GM12891 (cell line): ENCODE data around the gene NFATC1.

Experiments used
- POLR2A ChIP-seq: IDR thresholded peaks from 2 replicates; pipeline ENCODE4 v1.6.1; 2011; ENCODE audit warnings: low read depth, low read length, control low read depth
- POLR2AphosphoS5 ChIP-seq: IDR thresholded peaks from 2 replicates; pipeline ENCODE4 v1.6.1; 2011; ENCODE audit warnings: low read depth, low read length, control low read depth

DNA sequence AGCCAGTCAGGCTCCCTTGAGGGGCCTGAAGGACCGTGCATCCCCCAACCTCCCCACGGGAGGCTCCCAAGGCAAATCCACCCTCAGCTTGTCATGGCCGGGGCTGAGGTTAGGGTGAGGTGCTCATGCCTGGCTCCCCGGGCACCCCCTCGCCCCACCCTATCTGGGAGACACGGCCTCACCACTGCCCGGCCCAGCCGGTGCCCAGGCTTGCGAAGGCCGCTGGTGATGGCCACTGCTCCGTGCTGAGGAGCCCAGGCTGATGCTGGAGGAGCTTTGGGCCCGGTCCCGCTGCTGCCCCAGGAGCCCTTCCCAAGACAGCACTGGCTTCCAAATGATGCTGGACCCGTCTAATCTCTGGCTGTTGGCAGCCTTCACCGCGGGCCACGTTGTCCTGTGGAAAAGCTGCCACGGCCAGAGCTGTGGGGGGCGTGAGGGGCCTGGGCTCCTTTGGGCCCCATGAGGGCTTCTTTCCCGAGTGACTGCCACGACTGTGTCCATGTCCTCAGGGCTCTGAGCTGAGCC lies 148.2 kb downstream of the NFATC1 start:
- TF ChIP-seq POLR2AphosphoS5 (no peak), POLR2A (no peak)
